HG02642 (cell line): ENCODE data around the gene POU4F1.
"Not testable (repeated sequence)": the region's sequence is repeated elsewhere in the genome, so short reads cannot be mapped to it uniquely, and the experiment has no call there.

Experiments used
- ATAC-seq: cut with Tn5 transposase; IDR thresholded peaks from one replicate; pipeline ENCODE4 v1.9.1; 2021; ENCODE audit warnings: mild to moderate bottlenecking; ENCODE audit not compliant: unreplicated experiment, poor library complexity

The POU4F1 gene, protein sequence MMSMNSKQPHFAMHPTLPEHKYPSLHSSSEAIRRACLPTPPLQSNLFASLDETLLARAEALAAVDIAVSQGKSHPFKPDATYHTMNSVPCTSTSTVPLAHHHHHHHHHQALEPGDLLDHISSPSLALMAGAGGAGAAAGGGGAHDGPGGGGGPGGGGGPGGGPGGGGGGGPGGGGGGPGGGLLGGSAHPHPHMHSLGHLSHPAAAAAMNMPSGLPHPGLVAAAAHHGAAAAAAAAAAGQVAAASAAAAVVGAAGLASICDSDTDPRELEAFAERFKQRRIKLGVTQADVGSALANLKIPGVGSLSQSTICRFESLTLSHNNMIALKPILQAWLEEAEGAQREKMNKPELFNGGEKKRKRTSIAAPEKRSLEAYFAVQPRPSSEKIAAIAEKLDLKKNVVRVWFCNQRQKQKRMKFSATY

DNA sequence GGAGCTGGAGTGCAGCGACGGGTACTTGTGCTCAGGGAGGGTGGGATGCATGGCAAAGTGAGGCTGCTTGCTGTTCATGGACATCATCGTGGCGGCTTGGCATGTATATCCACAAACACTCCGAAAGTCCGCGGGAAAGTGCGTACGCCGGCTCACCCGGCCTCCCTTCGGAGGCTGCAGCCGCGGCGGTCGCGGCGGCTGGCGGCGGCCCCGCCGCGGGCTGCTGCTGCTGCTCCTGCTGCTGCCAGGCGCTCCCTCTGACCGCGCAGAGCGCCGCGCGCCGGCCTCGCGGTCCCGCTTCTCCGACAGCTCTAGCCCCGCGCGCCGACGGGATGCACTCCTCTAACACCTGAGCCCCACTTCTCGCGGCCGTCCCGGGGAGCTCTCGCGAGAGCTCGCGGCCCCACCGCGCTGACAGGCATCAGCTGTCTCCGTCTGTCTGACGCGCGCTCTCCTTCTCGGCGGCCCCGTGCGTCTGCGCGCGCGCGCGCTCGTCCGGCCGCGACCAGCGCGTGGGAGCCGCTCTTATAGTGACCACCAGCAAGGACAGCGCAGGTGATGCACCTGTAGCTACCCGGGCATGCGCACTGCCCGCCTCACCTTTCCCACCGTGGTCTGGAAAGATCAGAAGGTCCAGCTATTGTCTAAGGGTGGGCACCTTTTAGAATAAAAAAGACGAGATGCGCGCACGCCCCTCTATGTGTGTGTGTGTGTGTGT lies at the start of gene POU4F1:
Gene POU4F1, minus strand, starts transcription at position 313 of the 718 bp plus-strand sequence. Its CDS starts 226 bp downstream, at position 87.
- peak; percentile 87 for ATAC-seq

DNA sequence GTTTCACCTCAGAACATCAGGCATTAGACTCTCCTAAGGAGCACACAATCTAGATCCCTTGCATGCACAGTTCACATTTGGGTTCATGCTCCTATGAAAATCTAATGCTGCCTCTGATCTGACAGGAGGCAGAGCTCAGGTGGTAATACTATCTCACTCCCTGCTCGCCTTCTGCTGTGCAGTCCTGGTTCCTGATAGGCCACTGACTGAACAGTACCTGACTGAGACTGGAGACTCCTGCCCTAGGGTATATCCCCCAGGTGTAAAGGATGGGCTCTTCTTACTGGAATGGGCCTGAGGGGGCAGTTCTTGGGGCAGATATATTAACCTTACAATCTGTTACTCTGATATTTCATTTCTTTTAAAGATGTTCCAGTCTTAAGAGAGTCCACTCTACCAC lies 49.3 kb upstream of the POU4F1 start:
- ATAC-seq, result no peak

DNA sequence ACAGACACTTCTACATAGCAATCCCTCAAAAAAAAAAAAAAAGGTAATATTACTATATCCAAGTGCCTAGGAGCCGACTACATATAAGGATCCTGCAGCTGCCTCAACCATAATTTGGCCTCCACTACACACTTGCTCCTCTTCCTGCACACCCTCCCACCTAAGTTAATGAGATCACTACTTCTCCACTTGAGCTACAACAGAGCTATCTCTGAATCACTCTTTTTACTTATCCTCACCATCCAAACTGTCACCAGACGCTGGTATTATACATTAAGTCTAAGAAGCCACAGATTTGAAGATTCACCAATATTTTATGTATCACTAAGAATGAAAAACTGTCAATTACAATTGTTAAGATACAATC lies 47.3 kb upstream of the POU4F1 start:
- no peak for ATAC-seq

DNA sequence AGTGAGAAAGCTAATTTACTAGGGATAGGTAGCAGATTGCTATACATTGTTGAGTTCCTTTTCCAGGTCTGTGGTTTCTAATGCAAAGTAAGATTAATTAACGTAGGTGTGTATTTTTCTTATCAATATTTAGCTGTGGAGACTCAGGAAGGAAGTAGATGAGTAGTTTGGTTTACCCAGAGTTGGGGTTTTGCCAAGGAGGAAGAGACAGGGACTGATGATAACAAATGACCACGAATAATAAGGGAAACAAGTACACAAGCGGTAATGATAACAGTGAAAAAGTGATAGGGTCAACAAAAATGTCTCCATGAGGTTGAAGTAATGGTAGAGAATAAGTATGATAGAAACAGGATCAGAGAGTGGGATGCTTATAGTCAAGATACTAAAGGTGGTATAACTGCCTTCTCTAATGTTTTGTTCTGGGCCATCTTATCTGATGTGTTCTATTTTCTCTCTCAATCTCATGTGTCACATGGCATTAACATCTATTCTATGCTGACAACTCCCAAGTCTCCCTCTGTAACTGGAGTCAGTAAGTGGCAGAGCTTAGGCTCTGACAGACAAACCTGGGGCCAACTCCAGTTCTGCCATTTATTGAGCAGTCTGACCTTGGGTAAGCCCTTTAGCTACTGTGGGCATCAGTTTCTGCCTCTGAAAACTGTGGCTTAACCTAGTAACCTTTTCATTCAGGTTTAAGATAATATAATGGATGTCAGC lies 46.8 kb upstream of the POU4F1 start:
- no peak for ATAC-seq

DNA sequence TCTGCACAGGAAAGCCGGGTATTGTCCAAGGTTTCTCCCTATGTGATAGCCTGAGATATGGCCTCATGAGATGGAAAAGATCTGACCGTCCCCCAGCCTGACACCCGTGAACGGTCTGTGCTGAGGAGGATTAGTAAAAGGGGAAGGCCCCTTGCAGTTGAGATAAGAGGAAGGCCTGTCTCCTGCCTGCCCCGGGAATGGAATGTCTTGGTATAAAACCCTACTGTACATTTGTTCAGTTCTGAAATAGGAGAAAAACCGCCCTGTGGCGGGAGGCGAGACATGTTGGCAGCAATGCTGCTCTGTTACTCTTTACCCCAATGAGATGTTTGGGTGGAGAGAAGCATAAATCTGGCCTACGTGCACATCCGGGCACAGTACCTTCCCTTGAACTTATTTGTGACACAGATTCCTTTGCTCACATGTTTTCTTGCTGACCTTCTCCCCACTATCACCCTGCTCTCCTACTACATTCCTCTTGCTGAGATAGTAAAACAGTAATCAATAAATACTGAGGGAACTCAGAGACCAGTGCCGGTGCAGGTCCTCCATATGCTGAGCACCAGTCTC lies 43.8 kb upstream of the POU4F1 start:
- not testable (repeated sequence) for ATAC-seq

DNA sequence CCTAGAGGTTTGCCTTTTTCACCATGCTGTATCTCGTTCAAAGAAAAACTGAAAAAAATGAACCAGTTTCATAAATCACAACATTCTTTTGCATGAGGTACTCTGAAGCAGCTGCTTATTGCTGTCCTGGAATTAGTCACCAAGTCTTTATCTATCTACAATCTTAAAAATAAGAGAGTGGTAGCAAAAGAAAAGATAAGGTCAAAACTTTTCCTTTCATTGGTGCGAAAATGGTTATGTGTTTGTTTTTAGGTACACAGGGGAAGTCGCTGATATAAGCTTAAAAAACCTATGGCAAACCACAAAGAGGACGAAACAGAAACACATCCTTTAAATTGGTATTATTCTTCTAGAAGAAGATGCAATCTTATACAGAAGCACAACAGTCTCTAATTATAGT lies 34.9 kb upstream of the POU4F1 start:
- ATAC-seq, result peak; percentile 66

DNA sequence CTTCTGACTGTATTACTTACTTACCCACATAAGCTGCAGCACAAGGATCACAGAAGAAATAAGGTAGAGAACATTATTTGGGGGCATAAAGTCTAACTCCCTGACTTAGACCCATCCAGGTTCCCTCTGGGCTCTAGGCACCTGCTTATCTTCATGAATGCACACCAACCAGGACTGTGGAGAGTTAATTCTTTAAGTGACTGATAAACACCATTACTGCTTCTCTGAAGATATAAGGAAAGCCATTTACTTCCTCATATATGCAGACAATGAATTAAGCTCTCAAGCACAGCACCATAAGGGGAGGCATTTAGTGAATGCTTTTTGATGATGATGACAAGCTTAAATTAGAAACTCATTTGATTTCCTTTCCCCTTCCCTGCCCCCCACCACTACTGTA lies 33.1 kb upstream of the POU4F1 start:
- no peak for ATAC-seq

DNA sequence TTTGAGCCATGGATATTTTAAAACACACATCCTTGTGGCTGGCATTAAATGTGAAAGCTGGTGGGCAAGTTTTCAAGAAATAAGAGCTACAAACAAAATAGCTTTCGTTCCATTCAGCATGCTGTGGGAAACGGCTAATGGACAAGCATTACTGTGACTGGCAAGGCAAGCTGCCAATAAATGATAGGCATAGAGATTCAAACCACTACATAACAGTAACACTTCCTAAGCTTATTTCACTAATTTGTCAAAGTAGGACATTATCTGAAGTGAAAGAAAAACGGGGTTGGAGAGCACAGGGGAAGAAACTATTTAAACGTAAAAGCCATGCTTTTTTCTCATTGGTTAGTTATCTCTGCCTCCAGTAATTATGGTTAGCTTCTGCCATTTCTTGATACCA lies 29.6 kb upstream of the POU4F1 start:
- no peak for ATAC-seq

DNA sequence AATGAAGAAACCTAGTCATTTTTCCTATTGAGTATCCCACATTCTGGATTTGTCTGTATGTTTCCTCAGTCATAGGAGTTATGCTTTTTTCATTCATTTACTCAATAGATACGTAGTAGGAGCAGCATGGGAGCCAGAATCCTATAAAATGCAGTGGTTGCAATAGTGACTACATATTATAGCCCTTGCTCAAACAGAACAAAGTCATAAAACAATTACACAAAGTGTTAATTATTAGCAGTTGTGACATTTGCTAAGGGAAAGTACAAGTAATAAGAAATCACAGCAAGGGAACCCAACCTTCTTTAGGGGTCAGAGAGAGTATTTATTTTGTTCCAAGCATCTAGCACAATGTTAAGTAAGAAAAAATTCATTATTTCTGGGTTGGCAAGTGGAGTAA lies 27.7 kb upstream of the POU4F1 start:
- no peak for ATAC-seq

DNA sequence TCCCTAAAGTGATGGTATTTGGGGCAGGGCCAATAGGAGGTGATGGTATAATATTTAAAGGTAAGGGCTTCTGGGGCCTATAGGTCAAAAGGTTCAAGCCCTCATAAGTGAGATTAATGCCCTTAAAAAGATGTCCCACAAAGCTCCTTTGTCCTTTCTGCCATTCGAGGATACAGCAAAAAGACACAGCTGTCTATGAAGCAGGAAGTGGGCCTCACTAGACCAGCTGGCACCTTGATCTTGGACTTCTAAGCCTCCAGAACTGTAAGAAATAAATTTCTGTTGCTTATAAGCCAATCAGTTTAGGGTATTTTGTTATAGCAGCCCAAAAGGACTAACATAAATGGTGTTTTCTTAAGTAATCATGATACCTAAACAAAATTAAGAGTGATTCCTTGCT lies 27.2 kb upstream of the POU4F1 start:
- no peak for ATAC-seq

DNA sequence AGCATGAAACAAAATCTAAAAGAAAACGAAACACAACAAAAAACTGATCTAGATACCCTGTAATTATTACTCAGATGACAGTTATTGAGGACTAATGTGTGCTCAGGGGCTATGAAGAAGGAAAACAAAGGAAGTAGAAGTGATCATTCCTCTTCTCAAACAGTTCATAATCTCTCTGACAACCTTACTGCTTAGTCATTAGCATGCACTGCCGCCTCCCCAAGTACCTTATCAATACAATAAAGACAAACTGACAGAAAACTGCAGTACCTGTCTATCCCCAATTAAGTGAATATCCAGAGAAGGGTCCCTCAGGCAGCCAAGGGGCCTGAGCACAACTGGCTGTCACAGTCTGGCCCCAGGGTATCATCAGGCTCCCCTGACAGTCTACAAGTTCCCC lies 22.0 kb upstream of the POU4F1 start:
- no peak for ATAC-seq

DNA sequence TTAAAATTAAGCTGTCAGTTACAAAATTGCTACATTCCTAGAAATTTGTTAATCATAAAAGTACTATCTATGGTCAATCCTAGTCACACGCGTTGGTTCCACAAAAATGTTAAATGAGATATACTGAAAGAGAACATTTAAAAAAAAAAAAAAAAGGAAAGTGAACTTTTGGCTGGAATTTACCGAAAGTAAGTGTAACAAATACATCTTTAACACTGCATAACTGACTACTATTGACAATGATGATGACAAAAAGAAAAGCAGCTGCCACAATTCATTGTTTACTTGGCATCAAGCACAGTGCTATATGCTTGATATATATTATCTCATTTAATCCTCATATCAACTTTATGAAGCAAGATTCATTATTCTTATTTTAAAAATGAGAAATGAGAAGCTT lies 19.8 kb upstream of the POU4F1 start:
- no peak for ATAC-seq

DNA sequence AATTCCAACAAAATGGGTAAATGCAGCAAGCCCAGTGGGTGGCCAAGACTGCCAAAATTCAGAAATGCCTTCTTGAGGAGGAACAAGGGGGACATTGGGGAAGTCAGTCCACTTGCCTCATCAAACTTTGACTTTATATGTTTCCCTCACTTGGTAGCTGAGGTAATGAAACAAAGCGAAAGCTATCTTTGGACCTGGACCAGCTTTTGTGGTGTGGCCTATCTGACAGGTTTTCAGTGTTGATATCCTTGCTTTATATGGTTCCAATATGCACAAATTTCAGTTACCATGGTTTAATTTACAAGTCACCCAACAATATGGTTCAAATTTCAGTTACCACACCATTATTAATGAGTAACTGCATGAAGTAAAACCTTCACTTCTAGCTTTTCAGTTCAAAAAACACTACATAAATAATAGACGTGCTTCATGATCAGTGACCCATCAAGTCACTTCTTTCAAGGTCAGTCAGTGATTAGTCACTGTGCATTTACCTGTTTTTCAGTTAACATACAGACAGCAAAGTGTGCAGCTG lies 17.7 kb upstream of the POU4F1 start:
- no peak for ATAC-seq

DNA sequence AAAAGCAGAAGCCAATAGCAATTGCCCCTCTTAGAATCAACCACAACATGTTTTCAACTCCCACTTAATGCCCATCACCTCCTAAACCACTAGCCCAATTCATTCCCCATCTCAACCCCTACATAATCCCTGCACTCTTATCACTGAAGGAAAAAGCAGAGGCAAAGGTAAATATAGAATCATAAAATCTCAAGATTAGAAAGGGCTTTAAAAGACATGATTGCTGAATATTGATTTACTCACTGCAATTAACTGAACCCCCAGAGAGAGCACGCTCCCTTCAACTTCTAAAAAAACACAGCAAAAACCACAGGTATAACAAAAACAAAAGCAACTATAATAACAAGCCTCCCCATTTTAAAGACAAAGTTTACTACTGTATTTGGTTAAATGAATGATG lies 15.1 kb upstream of the POU4F1 start:
- no peak for ATAC-seq

DNA sequence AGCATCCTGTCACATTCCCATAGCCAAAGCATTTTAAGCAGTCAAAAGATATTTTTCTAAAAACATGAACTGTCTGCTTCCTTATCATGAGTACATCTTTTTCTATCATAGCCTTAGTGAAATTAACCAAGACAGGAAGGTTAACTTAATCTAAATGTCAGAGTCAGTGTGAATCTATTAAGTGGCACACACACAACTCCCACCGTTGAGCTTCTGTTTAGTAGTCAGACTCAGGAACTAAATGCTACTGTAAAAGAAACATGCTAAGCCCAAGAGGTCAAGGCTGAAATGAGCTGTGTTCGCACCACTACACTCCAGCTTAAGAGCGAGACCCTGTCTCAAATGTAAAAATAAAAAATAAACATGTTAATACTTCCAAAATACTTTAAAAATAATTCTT lies 7.7 kb upstream of the POU4F1 start:
- ATAC-seq, result no peak

DNA sequence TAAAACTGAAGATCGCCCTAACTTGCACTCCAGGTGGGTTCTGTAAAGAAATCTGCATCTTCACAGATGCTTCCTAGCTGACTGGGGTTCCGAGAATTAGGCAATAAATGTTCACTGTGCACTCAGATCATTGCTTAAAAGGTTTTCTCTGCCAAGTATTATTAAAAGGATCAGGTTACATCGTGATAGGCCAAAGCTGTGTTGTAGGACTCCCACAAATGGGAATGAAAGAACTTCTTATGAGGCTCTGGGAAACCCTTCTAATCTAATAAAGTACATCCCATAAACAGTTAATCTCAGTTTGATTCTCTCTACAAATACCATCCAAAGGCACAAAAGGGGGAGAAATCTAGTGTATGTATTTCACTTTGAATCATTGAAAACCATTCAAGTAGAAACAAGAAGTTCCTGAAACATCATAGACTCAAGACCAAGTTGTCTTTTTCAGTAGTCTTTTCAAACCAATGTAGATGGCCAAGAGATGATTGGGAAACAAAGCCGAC lies 7.1 kb upstream of the POU4F1 start:
- no peak for ATAC-seq

DNA sequence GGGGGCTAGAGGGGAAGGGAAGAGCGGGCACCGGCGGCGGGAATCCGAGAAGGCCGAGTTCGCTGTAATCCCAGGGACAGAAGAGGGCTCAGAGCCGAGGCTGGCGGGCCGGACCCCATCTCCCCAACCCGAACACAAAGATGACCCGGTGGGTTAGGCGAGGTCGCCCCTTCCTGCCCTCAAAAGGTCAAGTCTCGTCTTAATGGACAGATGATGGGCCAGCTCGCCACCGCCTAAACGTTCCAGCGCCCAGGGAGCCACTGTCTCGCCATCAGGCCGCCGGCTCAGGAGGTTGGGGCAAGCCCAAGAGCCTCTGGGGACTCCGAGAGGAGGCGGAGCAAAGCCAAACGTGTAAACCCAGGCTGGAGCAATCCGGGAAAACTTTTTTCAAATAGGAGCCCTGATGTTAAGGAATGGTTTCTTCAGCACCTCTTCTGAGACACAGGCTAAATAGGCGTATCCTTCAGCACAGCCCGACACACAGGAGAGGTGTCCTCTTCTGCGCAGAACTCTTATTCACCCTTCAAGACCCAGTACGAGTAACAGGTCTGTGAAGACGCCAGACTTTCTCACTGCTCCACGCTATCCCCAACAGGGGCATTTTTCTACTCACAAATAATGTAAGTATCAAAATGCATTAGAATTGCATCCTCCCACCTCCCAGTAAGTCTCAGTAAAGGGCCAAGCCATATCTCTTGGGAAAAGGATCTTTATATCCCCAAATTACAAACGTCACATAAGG lies 6.3 kb upstream of the POU4F1 start:
- peak; percentile 35 for ATAC-seq

DNA sequence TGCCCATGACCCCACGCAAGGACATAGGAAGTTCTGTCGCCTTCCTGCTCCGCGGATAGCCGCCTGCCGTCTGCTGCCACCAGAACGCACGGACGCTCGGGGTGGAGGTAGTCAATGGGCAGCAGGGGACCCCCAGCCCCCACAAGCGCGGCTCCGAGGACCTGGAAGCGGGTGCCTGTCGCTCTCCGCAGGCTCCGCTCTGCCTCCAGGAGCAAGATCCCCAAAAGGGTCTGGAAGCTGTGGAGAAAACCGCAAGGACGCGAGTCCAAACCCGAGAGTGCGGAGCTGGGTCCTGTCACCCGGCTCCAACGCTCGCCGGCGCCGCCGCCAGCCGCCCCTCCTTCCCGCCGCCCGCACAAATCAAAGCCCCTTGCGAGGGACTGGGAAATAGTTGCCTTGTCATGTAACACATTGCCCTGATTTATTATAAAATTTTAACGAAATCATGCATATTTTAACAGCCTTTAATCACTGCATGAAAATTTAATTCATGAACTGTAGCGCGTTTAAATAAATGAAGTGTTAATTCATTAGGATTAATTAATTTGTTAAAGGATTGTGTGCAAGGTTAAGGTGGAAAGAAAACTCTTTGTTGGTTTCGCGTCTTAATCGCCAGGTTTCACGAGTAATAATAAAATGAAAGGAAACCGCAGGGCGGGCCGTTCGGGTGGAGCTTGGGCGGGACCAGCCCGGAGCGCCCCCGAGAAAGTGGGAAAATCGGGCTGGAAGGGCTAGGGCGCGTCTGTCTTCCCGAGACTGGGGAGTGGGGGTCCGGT lies 5.5 kb upstream of the POU4F1 start:
- peak; percentile 12 for ATAC-seq

DNA sequence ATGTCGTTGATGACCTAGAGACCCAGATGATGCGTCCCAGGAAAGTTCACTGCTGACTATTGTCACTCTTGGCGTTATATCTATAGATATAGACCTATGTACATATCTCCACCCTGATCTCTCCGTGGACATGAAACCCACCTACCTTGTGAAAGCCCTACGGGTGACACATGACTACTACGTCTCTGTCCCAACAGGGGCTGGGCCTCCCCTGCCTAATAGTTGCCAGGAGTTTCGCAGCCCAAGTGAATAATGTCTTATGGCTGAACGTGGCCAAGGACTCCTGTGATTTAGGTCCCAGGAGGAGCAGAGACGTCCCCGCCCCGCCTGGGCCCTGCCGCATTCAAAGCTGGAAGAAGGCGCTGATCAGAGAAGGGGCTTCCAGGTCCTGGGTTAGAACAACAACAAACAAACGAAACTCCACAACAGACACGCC lies 4.9 kb upstream of the POU4F1 start:
- ATAC-seq, result no peak
